Middle frontal gyrus (tissue), 1 donor: ENCODE results near the gene VPS13D.

Source experiments
- DNase-seq: peaks from one replicate; pipeline ENCODE4 v3.0.0-alpha.2; 2015; ENCODE audit warnings: low spot score; ENCODE audit errors: extremely low spot score

VPS13D gene

GRCh38 chr1:12230549-12231275, 882 bp downstream of the VPS13D start:
- DNase-seq, result no peak

GRCh38 chr1:12231276-12231595, 1.4 kb downstream of the VPS13D start:
- no peak for DNase-seq

GRCh38 chr1:12232221-12232620, 2.4 kb downstream of the VPS13D start:
- DNase-seq, result no peak

GRCh38 chr1:12244078-12244477, 14.2 kb downstream of the VPS13D start:
- no peak for DNase-seq

- no peak for DNase-seq
Observed at GRCh38 chr1:12244585-12244984, 14.8 kb downstream of the VPS13D start.

- no peak for DNase-seq
Observed at GRCh38 chr1:12245116-12245515, 15.3 kb downstream of the VPS13D start.

GRCh38 chr1:12245733-12246132, 15.9 kb downstream of the VPS13D start:
- no peak for DNase-seq

- no peak for DNase-seq
Observed at GRCh38 chr1:12246584-12246983, 16.8 kb downstream of the VPS13D start.

- no peak for DNase-seq
Observed at GRCh38 chr1:12249181-12249580, 19.4 kb downstream of the VPS13D start.

GRCh38 chr1:12249748-12250147, 19.9 kb downstream of the VPS13D start:
- DNase-seq, result no peak

- DNase-seq, result no peak
Observed at GRCh38 chr1:12251442-12251841, 21.6 kb downstream of the VPS13D start.

- no peak for DNase-seq
Observed at GRCh38 chr1:12255913-12256312, 26.1 kb downstream of the VPS13D start.

- no peak for DNase-seq
Observed at GRCh38 chr1:12258272-12258671, 28.4 kb downstream of the VPS13D start.

- DNase-seq, result no peak
Observed at GRCh38 chr1:12269351-12269750, 39.5 kb downstream of the VPS13D start.

- DNase-seq, result no peak
Observed at GRCh38 chr1:12271033-12271432, 41.2 kb downstream of the VPS13D start.

- no peak for DNase-seq
Observed at GRCh38 chr1:12272770-12273169, 42.9 kb downstream of the VPS13D start.

GRCh38 chr1:12275370-12275769, 45.5 kb downstream of the VPS13D start:
- DNase-seq, result no peak

GRCh38 chr1:12276225-12276624, 46.4 kb downstream of the VPS13D start:
- DNase-seq, result no peak

- no peak for DNase-seq
Observed at GRCh38 chr1:12279003-12279402, 49.2 kb downstream of the VPS13D start.

GRCh38 chr1:12279728-12280464, 50.1 kb downstream of the VPS13D start:
- DNase-seq, result no peak

GRCh38 chr1:12282142-12282541, 52.3 kb downstream of the VPS13D start:
- no peak for DNase-seq

- no peak for DNase-seq
Observed at GRCh38 chr1:12284486-12284885, 54.7 kb downstream of the VPS13D start.

GRCh38 chr1:12285496-12286143, 55.8 kb downstream of the VPS13D start:
- no peak for DNase-seq
